ENCODE results near the gene ZNF227. TPM values are rescaled to one million over a fixed set of nuclear protein-coding genes. Genes with fewer than 3 reads are reported as not detected.

Gene ZNF227
- 10 to 100 TPM; 15.3 to 18.3 (median 16.9) TPM for total RNA-seq

DNA sequence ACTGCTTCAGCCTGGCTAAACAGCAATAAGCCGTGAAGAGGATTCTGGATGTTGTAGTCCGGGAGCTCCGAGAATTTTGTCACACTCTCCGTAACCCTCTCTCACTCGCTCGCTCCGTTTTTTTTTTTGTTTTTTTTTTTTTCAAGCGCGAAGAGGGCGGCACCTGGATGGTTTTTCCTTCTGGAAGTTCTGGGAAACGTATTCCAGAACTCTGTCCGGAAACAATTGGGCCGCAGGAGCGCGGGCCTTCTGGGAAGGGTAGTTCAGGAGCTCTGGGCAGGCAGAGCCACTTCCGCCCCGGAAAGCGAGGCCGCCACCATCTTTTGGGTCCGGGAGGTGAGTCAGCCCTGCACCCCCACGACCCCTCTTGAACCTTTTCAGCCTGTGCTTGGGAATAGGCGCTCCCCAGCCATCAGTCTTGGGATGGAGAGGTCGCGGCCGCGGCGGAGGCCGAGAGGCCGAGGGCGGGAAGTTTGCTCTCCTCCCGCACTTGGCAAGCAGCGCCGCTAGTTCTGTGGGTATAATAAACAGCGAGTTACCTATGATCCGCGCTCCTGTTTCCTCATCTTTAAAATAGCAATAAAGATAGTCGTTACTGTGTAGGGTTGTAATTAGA is at the start of gene ZNF227:
Gene ZNF227, plus strand, starts transcription at position 283 of the 616 bp plus-strand sequence. CDS start 5,261 bp downstream, outside the sequence.
- TF ChIP-seq, protein P1, sequence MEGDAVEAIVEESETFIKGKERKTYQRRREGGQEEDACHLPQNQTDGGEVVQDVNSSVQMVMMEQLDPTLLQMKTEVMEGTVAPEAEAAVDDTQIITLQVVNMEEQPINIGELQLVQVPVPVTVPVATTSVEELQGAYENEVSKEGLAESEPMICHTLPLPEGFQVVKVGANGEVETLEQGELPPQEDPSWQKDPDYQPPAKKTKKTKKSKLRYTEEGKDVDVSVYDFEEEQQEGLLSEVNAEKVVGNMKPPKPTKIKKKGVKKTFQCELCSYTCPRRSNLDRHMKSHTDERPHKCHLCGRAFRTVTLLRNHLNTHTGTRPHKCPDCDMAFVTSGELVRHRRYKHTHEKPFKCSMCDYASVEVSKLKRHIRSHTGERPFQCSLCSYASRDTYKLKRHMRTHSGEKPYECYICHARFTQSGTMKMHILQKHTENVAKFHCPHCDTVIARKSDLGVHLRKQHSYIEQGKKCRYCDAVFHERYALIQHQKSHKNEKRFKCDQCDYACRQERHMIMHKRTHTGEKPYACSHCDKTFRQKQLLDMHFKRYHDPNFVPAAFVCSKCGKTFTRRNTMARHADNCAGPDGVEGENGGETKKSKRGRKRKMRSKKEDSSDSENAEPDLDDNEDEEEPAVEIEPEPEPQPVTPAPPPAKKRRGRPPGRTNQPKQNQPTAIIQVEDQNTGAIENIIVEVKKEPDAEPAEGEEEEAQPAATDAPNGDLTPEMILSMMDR (IDR thresholded peaks at IDR 0.05; ENCODE audit: low read depth) = no peak

DNA sequence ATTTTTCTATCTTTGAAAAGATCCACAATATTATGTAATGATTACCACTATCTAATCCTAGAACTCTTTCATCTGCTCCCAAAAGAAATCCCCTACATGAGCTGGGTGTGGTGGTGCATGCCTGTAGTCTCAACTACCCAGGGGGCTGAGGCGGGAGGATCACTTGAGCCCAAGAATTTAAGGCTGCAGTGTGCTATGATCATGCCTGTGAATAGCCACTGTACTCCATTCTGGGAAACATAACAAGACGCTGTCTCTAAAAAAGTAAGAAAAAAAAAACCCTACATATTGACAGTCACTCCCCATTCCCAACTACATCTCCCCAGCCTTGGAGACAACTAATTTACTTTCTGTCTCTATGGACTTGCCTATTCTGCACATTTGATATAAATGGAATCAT is 48.5 kb upstream of the ZNF227 start:
- TF ChIP-seq, protein P1 (IDR thresholded peaks at IDR 0.05; ENCODE audit: low read depth) = no peak

DNA sequence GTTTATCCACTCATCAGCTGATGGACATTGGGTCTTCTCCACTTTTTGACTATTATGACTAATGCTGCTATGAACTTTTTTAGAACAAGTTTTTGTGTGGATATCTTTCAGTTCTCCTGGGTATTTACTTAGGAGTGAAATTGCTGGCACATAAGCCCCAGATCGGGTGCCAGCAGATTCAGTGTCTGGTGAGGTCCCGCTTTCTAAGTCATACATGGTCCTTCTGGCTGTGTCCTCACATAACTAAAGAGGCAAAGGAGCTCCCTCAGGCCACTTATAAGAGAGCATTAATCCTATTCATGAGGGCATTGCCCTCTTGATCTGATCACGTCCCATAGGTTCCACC is 48.0 kb upstream of the ZNF227 start:
- TF ChIP-seq, protein P1 (IDR thresholded peaks at IDR 0.05; ENCODE audit: low read depth) = no peak

GRCh38 chr19:44164673-44165512 is 47.4 kb upstream of the ZNF227 start, which contains the start of gene ZNF226:
Gene ZNF226, plus strand, starts transcription at chr19:44165100. Its CDS starts 4,981 bp downstream, at chr19:44170081.
- TF ChIP-seq, protein P1 (IDR thresholded peaks at IDR 0.05; ENCODE audit: low read depth) = no peak

DNA sequence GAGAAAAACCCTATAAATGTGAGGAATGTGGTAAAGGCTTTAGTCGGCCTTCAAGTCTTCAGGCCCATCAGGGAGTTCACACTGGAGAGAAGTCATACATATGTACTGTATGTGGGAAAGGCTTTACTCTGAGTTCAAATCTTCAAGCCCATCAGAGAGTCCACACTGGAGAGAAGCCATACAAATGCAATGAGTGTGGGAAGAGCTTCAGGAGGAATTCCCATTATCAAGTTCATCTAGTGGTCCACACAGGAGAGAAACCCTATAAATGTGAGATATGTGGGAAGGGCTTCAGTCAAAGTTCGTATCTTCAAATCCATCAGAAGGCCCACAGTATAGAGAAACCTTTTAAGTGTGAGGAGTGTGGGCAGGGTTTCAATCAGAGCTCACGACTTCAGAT is 35.7 kb upstream of the ZNF227 start:
- TF ChIP-seq, protein P1 (IDR thresholded peaks at IDR 0.05; ENCODE audit: low read depth) = no peak

- TF ChIP-seq, protein P1 (IDR thresholded peaks at IDR 0.05; ENCODE audit: low read depth) = no peak
Observed at GRCh38 chr19:44180968-44181367, 31.4 kb upstream of the ZNF227 start.

GRCh38 chr19:44182145-44182544 is 30.2 kb upstream of the ZNF227 start:
- TF ChIP-seq, protein P1 (IDR thresholded peaks at IDR 0.05; ENCODE audit: low read depth) = no peak

Data from subcutaneous adipose tissue (tissue), 4 donors.